IMR-90 (cell line): ENCODE measurements around the gene DCANP1. TPM values are rescaled to one million over a fixed set of nuclear protein-coding genes. Genes with fewer than 3 reads are reported as not detected.

Experiments used
- ATAC-seq: fragments of 200-7000 bp; cut with Tn5 transposase; 2 replicates; pipeline ENCODE4 v1.9.1; 2020; ENCODE audit warnings: low read depth, mild to moderate bottlenecking, moderate library complexity
- BruUV-seq: library from RNA; stranded (reverse); fragments of 400-500 nt; replicated peaks from 2 replicates; lab custom pipeline; 2021; lab: Mats Ljungman, UMichigan
- CTCF ChIA-PET: fragments of 300-600 bp; formaldehyde crosslinking; extraction: SDS; loops from one replicate; lab custom pipeline; 2021; ENCODE audit warnings: antibody characterized with exemption; lab: Yijun Ruan, JAX
- POLR2A ChIA-PET: fragments of 300-600 bp; sonication (Branson Sonifier 250); formaldehyde crosslinking; loops from one replicate; lab custom pipeline; 2022; ENCODE audit warnings: antibody characterized with exemption; ENCODE audit not compliant: unreplicated experiment; lab: Charles Lee
- DNase-seq: peaks from one replicate; pipeline ENCODE4 v3.0.0; 2013
- H2AFZ ChIP-seq: replicated peaks from 2 replicates; pipeline ENCODE3; 2013; ENCODE audit warnings: low read length, mild to moderate bottlenecking; ENCODE audit not compliant: poor library complexity
- H2AK5ac ChIP-seq: 2 replicates; pipeline ENCODE4 v1.6.1; 2013; ENCODE audit warnings: low read depth, low read length, inconsistent platforms
- H2AK9ac ChIP-seq: replicated peaks from 2 replicates; pipeline ENCODE3; 2013; ENCODE audit warnings: mild to moderate bottlenecking, low read depth, low read length, moderate library complexity; ENCODE audit not compliant: poor library complexity
- H2BK120ac ChIP-seq: 2 replicates; pipeline ENCODE4 v1.6.1; 2013; ENCODE audit warnings: low read depth, low read length, inconsistent platforms
- H2BK15ac ChIP-seq: 3 replicates; pipeline ENCODE4 v1.6.1; 2013; ENCODE audit warnings: low read depth, low read length, inconsistent platforms
- H2BK20ac ChIP-seq: 2 replicates; pipeline ENCODE4 v1.6.1; 2013; ENCODE audit warnings: low read depth, mild to moderate bottlenecking, inconsistent platforms, low read length, moderate library complexity
- H2BK5ac ChIP-seq: 2 replicates; pipeline ENCODE4 v1.6.1; 2013; ENCODE audit warnings: mild to moderate bottlenecking, low read depth, low read length, inconsistent platforms; ENCODE audit not compliant: poor library complexity, severe bottlenecking
- H3K14ac ChIP-seq: replicated peaks from 2 replicates; pipeline ENCODE4 v1.6.1; 2013; ENCODE audit warnings: low read depth, low read length, inconsistent platforms
- H3K18ac ChIP-seq: 2 replicates; pipeline ENCODE4 v1.6.1; 2013; ENCODE audit warnings: low read depth, low read length, control low read depth
- H3K23ac ChIP-seq: 2 replicates; pipeline ENCODE4 v1.6.1; 2013; ENCODE audit warnings: low read depth, low read length, inconsistent platforms
- H3K27ac ChIP-seq: 2 replicates; pipeline ENCODE4 v1.5.1; 2013; ENCODE audit warnings: mild to moderate bottlenecking, control low read depth, low read length; ENCODE audit not compliant: insufficient read depth
- H3K27me3 ChIP-seq: 2 replicates; pipeline ENCODE4 v1.6.1; 2013; ENCODE audit warnings: low read length; ENCODE audit not compliant: control insufficient read depth, insufficient read depth
- H3K36me3 ChIP-seq: 2 replicates; pipeline ENCODE4 v1.6.1; 2013; ENCODE audit warnings: low read length, mixed read lengths; ENCODE audit not compliant: control insufficient read depth, insufficient read depth
- H3K4ac ChIP-seq: 2 replicates; pipeline ENCODE4 v1.6.1; 2013; ENCODE audit warnings: low read depth, low read length, inconsistent platforms
- H3K4me1 ChIP-seq: 2 replicates; pipeline ENCODE4 v1.6.1; 2013; ENCODE audit warnings: low read length, mixed read lengths; ENCODE audit not compliant: control insufficient read depth, insufficient read depth
- H3K4me2 ChIP-seq: 2 replicates; pipeline ENCODE4 v1.6.1; 2013; ENCODE audit warnings: low read depth, mild to moderate bottlenecking, control low read depth, low read length, moderate library complexity
- H3K4me3 ChIP-seq: 2 replicates; pipeline ENCODE4 v1.5.1; 2013; ENCODE audit warnings: low read depth, mild to moderate bottlenecking, control low read depth, low read length, moderate library complexity; ENCODE audit not compliant: insufficient read depth
- H3K56ac ChIP-seq: 2 replicates; pipeline ENCODE4 v1.6.1; 2013; ENCODE audit warnings: low read length, inconsistent platforms; ENCODE audit not compliant: insufficient read depth; ENCODE audit errors: extremely low read depth
- H3K79me1 ChIP-seq, 2 experiments: 2 replicates each; pipeline ENCODE4 v1.6.1; 2013; ENCODE audit warnings: low read length in 2 of 2, inconsistent platforms in 1 of 2, low read depth in 1 of 2
- H3K9ac ChIP-seq: 2 replicates; pipeline ENCODE4 v1.6.1; 2013; ENCODE audit warnings: low read depth, low read length, control low read depth
- H3K9me1 ChIP-seq: 2 replicates; pipeline ENCODE4 v1.6.1; 2013; ENCODE audit warnings: low read length, inconsistent platforms; ENCODE audit not compliant: insufficient read depth
- H3K9me3 ChIP-seq: 2 replicates; pipeline ENCODE4 v1.6.1; 2013; ENCODE audit warnings: low read length; ENCODE audit not compliant: control insufficient read depth, insufficient read depth
- H4K20me1 ChIP-seq: 2 replicates; pipeline ENCODE4 v1.6.1; 2013; ENCODE audit warnings: low read length, inconsistent platforms; ENCODE audit not compliant: insufficient read depth
- H4K5ac ChIP-seq: 2 replicates; pipeline ENCODE4 v1.6.1; 2013; ENCODE audit warnings: mild to moderate bottlenecking, low read depth, low read length, control low read depth
- H4K8ac ChIP-seq, 2 experiments: 2 replicates each; pipeline ENCODE4 v1.6.1; 2013; ENCODE audit warnings: low read depth in 2 of 2, low read length in 2 of 2, control low read depth in 1 of 2, inconsistent platforms in 1 of 2
- H4K91ac ChIP-seq: 2 replicates; pipeline ENCODE4 v1.6.1; 2013; ENCODE audit warnings: low read depth, low read length, inconsistent platforms; ENCODE audit not compliant: insufficient read depth
- BHLHE40 ChIP-seq: fragments of 150-350 bp; IDR thresholded peaks from 2 replicates; pipeline ENCODE4 v1.6.1; 2016; ENCODE audit warnings: mild to moderate bottlenecking, low read depth, low read length
- MAZ ChIP-seq: IDR thresholded peaks from 2 replicates; pipeline ENCODE4 v1.6.1; 2012; ENCODE audit warnings: low read depth, mild to moderate bottlenecking, low read length, improper control_type of control experiment, moderate library complexity, borderline replicate concordance
- RAD21 ChIP-seq: IDR thresholded peaks from 2 replicates; pipeline ENCODE4 v1.6.1; 2012; ENCODE audit warnings: low read length, improper control_type of control experiment
- WGBS, 2 experiments: methylation state at CpG; one replicate each; pipeline versions ENCODE4 v1.1.5 to v1.1.7; 2013; ENCODE audit warnings: missing lambda C conversion rate in 2 of 2; ENCODE audit not compliant: insufficient read length in 1 of 2; ENCODE audit errors: extremely low coverage in 2 of 2; 5-methylcytosine and 5-hydroxymethylcytosine counted together
- dilution Hi-C: fragments of 300-500 bp; cut with HindIII; formaldehyde crosslinking; loops from one replicate; pipeline ENCODE4 v1.14.3; 2018; ENCODE audit warnings: low sequenced_read_pairs; ENCODE audit not compliant: unreplicated experiment
- in situ Hi-C: fragments of 300-500 bp; cut with MboI; formaldehyde crosslinking; loops from 3 replicates; pipeline ENCODE4 v1.14.3; 2019; ENCODE audit warnings: low sequenced_read_pairs, inconsistent platforms, mixed read lengths
- intact Hi-C: fragments of 100-400 bp; cut with micrococcal nuclease; formaldehyde crosslinking; loops from 2 replicates; pipeline ENCODE4 v1.10.0; 2022
- polyA plus RNA-seq, 3 experiments: library from polyadenylated mRNA; depleted of rRNA; stranded (reverse); fragments of >200 nt; gene quantifications; 2 replicates each; pipeline ENCODE4 v1.2.3, GENCODE V29; 2012; ENCODE audit warnings: low replicate concordance in 1 of 3
- total RNA-seq: library from RNA; depleted of rRNA; stranded (reverse); fragments of >200 nt; gene quantifications from 2 replicates; pipeline ENCODE4 v1.2.3, GENCODE V29; 2012

DCANP1 gene
- total and polyA plus RNA-seq, 2 of the 4 experiments (the other 2 are of a cell fraction), result not detected

DNA sequence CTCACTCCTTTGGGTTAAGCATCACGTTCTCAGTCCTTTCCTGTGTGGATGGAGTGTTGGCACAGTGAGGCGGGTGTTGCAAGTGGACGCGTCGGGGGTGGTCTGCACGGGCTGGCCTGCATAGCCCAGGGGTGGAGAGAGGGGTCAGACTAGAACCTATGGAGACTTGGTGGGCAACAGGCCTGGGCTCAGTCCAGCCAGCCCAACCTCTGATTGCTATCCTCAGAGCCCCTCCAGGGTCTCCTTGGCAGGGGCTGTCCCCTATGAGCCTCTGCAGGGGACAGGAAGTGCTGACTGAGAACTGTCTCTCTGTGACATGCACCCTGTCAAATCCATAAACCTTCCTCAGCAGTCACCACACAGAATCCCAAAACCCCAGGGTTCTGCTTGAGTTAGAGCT, 2.3 kb downstream of the DCANP1 start:
- H3K9me3 ChIP-seq, result no peaks in the 10 kb centered on the region; the same call in 1 of the 2 replicates
- H3K4me1 ChIP-seq, result peaks cover 2% of the 10 kb centered on the region; the same call in 1 of the 2 replicates
- H3K9me1 ChIP-seq, result no peaks in the 10 kb centered on the region
- H2BK20ac ChIP-seq, result 0 out of 2 replicates have a peak overlapping the region, but pooled peaks have one; percentile 4
- no peak overlapping the region for H3K4me2 ChIP-seq
- ATAC-seq (no peak), DNase-seq (no peak)
- H4K5ac ChIP-seq, result no peak overlapping the region
- no peak overlapping the region for H3K23ac ChIP-seq
- no peak overlapping the region for H2AK5ac ChIP-seq
- no peaks in the 10 kb centered on the region for H3K79me1 ChIP-seq
- no peak overlapping the region for H3K56ac ChIP-seq
- POLR2A ChIA-PET, result no interaction called here
- H3K4ac ChIP-seq, result no peak overlapping the region
- TF ChIP-seq BHLHE40 (no peak), MAZ (no peak), RAD21 (no peak)
- WGBS, 2 experiments, result no CpG with 5 or more reads among the region's 6 CpGs
- no peaks in the 10 kb centered on the region for H4K20me1 ChIP-seq
- H2BK120ac ChIP-seq, result no peak overlapping the region
- no peak overlapping the region for H3K14ac ChIP-seq
- no peak overlapping the region for H3K27ac ChIP-seq
- no peak overlapping the region for H2BK15ac ChIP-seq
- no peak overlapping the region for H2AK9ac ChIP-seq
- H2BK5ac ChIP-seq, result no peak overlapping the region
- in situ Hi-C loops, result no loop called here
- intact Hi-C loops, result no loop called here
- no peak overlapping the region for H3K18ac ChIP-seq
- peaks cover 25% of the 10 kb centered on the region for H3K27me3 ChIP-seq
- no peak overlapping the region for H4K8ac ChIP-seq
- H3K9ac ChIP-seq, result no peak overlapping the region
- CTCF ChIA-PET, result no interaction called here
- dilution Hi-C loops, result no loop called here
- no peaks in the 10 kb centered on the region for H3K36me3 ChIP-seq
- no TSS peak for BruUV-seq
- no peak overlapping the region for H4K91ac ChIP-seq
- H3K4me3 ChIP-seq, result no peak overlapping the region
- H2AFZ ChIP-seq, result no peak overlapping the region
